ENCODE results near the gene MZT2A. TPM values are rescaled to one million over a fixed set of nuclear protein-coding genes. Genes with fewer than 3 reads are reported as not detected.
"Not testable (repeated sequence)": the region's sequence is repeated elsewhere in the genome, so short reads cannot be mapped to it uniquely, and the experiment has no call there.

Gene MZT2A
- total RNA-seq, 1 donor from 2014 or later, result 285 TPM

GRCh38 chr2:131528981-131529863, 37.0 kb upstream of the MZT2A start:
- peak overlapping the region; percentile 38 for H3K4me3 ChIP-seq (ENCODE audit: low read depth, low read length)
- H3K27me3 ChIP-seq (ENCODE audit: control insufficient read depth, insufficient read depth, low read length); DNase-seq (ENCODE audit: low read depth); H3K36me3 ChIP-seq (ENCODE audit: control insufficient read depth, insufficient read depth, low read length): not testable (repeated sequence)

GRCh38 chr2:131527131-131528001, 35.2 kb upstream of the MZT2A start, which contains the start of gene CCDC74A:
Gene CCDC74A (plus strand): TSS chr2:131527888. CDS start chr2:131527971, 83 bp downstream.
- H3K36me3 ChIP-seq (ENCODE audit: control insufficient read depth, insufficient read depth, low read length); DNase-seq (ENCODE audit: low read depth); H3K27me3 ChIP-seq (ENCODE audit: control insufficient read depth, insufficient read depth, low read length): not testable (repeated sequence)
- H3K4me3 ChIP-seq (ENCODE audit: low read depth, low read length), result peak within 1 kb of the TSS; percentile 38

GRCh38 chr2:131525256-131525655, 33.1 kb upstream of the MZT2A start:
- H3K36me3 ChIP-seq (ENCODE audit: control insufficient read depth, insufficient read depth, low read length); H3K27me3 ChIP-seq (ENCODE audit: control insufficient read depth, insufficient read depth, low read length); DNase-seq (ENCODE audit: low read depth); H3K4me3 ChIP-seq (ENCODE audit: low read depth, low read length): not testable (repeated sequence)

- no peak for TF ChIP-seq CTCF (IDR thresholded peaks at IDR 0.05; ENCODE audit: insufficient read depth, low read length, poor library complexity, severe bottlenecking)
- DNase-seq (ENCODE audit: low read depth), result no peak
- H3K4me3 ChIP-seq (ENCODE audit: low read depth, low read length), result no peak overlapping the region
- H3K27me3 ChIP-seq (ENCODE audit: control insufficient read depth, insufficient read depth, low read length), result no peaks in the 10 kb centered on the region
- H3K36me3 ChIP-seq (ENCODE audit: control insufficient read depth, insufficient read depth, low read length), result no peaks in the 10 kb centered on the region
Observed at GRCh38 chr2:131521961-131522781, 30.0 kb upstream of the MZT2A start.

GRCh38 chr2:131521524-131521923, 29.3 kb upstream of the MZT2A start:
- H3K27me3 ChIP-seq (ENCODE audit: control insufficient read depth, insufficient read depth, low read length); H3K4me3 ChIP-seq (ENCODE audit: low read depth, low read length); DNase-seq (ENCODE audit: low read depth); H3K36me3 ChIP-seq (ENCODE audit: control insufficient read depth, insufficient read depth, low read length): not testable (repeated sequence)

GRCh38 chr2:131520526-131520925, 28.3 kb upstream of the MZT2A start:
- Histone ChIP-seq H3K36me3 (ENCODE audit: control insufficient read depth, insufficient read depth, low read length) (no peaks in the 10 kb centered on the region), H3K27me3 (ENCODE audit: control insufficient read depth, insufficient read depth, low read length) (no peaks in the 10 kb centered on the region), H3K4me3 (ENCODE audit: low read depth, low read length) (no peak overlapping the region)
- no peak for TF ChIP-seq CTCF (IDR thresholded peaks at IDR 0.05; ENCODE audit: insufficient read depth, low read length, poor library complexity, severe bottlenecking)
- no peak for DNase-seq (ENCODE audit: low read depth)

- not testable (repeated sequence) for H3K36me3 ChIP-seq (ENCODE audit: control insufficient read depth, insufficient read depth, low read length)
Observed at GRCh38 chr2:131519871-131520470, 27.8 kb upstream of the MZT2A start.

More at GRCh38 chr2:131519871-131520470, 27.8 kb upstream of the MZT2A start:
- H3K4me3 ChIP-seq (ENCODE audit: low read depth, low read length); DNase-seq (ENCODE audit: low read depth); H3K27me3 ChIP-seq (ENCODE audit: control insufficient read depth, insufficient read depth, low read length): not testable (repeated sequence)
